HG03095 (cell line): ENCODE results near the gene CXCL13.
"Not testable (repeated sequence)": the region's sequence is repeated elsewhere in the genome, so short reads cannot be mapped to it uniquely, and the experiment has no call there.

ENCODE experiments used
- ATAC-seq: cut with Tn5 transposase; IDR thresholded peaks from one replicate; pipeline ENCODE4 v1.9.1; 2021; ENCODE audit warnings: moderate library complexity; ENCODE audit not compliant: unreplicated experiment

CXCL13 gene

DNA sequence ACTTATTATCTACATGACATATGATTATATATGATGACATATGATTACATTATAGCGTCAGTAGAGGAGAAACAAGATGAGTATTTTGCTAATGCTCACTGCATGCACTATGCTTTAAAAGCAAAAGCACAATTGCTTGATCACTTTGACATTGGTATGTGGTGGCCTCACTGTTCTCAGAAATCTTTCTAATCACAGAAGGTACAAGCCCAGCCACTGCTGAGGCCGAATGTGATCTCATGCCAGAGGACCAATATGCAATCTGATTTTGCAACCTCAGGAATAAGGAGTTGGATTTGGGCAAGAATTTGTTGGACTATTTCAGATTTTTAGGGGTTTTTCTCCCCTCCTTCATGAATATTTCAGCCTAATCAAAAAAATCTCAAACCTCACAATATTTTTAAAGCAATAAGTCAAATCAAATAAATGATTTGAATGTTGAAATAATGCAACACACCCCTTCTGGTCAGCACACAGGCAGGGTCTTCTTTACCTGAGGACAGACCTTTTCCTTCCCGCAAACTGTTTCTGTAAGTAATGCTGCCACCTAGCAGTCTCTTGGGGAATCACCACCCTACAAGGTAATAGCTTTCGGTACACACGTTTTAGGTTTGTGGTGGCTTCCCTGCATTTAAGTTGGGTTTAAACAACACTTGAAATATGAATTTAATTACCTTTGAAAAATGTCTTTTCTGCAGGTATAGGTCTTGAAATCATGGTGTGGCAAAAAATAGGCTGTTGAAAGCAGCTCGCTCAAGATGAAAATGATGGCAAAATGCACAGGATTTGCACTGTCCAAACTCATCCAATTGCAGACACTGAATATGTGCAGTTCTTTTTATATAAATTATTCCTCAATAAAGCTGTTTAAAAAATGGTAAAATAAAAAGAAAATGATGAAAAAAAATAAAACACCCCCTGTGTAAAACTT is 4.8 kb upstream of the CXCL13 start:
- ATAC-seq, result peak; percentile 68

DNA sequence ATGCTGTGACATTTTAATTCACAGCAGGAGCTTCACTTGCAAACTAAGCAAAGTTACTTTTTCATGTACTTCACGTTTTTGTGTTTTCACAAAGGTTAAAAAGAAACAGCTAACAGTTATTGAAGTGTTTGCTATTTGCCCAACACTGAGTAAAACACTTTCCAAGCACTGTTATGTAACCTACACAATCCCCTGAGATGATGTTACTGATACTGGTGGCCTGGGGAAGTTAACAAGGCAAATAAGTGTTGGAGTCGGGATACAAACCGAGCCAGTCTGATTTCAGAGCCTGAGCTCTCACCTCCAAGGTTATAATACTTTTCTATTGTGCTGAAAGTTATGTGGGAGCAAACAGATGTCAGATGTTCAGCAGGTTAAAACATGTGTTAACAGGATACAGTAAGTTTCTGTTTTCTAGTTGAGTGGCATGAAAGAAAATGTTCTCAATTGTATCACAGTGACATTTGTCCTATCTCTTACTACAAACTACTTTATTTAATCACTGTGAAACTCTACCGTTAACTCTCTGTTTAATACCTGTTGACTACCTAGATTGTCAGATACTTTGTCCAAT is 3.9 kb upstream of the CXCL13 start:
- ATAC-seq, result no peak

DNA sequence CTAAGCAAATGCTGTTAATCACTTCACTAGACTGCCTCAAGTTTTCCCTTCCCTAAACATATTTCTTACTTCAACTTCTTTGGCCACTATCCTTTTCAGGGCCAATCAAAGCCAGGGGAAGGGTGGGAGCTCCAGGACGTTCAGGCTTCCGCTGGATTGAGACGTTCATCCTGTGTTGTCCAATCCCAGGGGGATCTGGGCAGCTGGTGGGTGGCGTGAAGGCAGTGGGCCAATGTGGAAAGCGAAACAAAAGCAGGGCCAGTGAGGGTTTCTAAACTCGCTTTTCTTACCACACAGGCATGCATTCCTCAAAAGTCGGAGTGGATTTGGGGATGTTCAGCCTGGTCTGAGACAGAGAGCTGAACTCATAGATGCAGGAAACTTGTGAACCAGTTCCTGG is 7.6 kb downstream of the CXCL13 start:
- no peak for ATAC-seq

DNA sequence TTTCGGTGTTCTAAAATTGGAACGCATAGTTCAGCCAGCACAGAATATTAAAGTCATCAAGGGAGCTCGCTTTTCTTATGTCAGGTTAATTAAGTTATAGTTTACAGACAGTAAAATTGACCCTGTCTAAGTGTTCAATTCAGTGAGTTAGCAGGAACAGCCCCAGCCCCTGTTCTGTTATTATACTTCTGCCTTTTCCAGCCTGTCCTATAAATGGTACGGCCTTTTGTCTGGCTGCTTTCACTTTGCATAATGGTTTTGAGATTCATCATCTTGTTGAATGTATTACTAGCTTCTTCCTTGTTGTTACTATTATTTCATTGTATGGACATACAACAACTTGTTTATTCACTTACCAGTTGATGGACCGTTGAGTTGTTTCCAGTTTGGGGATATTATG is 9.5 kb downstream of the CXCL13 start:
- ATAC-seq, result no peak

DNA sequence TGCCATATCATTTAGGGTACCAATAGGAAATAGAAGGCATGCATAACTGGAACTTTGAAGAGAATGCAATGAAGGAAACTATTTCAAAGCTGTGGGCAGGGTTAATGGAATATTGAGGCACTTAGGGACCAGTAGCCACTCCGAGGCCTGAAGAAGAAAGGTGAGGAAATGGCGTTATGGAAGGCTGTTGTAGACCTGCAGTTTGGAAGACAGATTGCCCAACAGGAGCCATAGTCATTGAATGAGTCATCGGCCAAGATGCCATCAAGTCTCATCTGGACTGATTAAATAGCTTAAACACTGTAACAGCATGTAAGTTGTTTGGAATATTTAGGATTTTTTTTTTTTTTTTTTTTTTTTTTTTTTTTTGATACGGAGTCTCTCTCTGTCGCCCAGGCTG is 11.6 kb downstream of the CXCL13 start:
- ATAC-seq, result no peak

DNA sequence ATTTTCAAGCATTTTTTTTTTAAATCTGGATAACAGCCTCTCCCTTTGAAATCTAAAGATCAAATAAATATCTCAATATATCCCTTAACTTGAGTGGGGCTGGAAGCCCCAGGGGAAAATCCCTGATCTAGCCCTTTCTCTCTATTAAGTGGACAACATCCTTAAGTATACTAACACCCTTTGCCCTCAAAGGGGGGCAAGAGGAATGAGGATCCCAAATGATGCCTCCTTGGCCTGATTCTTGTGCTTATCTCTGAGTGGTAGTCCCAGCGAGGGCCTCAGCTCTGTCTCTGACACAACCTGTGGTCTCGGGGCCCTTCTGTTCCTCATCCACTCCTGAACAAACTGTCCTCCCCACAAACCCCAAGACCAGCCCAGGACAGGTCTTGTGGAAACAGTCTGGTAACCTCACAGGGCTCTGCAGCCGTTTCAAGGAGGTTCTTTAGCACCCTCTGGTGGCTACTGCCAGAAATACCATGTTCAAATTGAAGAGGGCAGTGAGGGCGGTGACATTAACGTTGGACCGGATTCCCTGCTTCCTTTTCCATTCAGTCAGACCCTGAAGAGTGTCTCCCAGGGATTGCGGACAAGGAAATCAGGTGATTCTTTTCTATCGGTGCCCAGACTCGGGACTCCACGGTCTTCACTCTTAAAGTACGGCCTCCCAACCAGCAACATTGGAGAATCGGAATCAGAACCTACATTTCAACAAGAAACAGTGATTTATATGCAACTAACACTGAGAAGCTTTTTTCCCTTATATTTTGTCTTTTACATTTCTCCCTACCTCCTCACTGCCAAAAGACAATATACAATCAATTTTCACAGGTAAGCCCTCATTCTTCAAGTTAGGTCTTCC is 13.0 kb downstream of the CXCL13 start:
- ATAC-seq, result peak; percentile 80

DNA sequence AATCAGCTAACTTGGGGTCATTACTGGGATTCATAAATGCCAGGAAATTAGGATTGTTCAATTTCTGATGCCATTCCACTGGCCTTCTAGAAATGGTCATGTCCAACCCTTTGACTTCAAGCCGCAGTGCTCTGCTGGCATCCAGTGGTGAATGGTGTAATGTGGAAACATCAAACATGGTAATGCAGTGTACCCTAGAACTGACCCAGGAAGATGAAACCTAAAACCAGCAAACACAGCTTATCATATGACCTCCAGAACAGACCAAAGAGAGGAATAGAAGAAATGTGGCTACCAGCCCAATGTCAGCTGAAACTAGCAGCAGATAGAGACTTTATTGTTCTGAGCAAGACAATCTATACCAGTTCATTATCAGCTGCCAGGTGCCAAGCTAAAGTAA is 13.8 kb downstream of the CXCL13 start:
- ATAC-seq, result no peak

DNA sequence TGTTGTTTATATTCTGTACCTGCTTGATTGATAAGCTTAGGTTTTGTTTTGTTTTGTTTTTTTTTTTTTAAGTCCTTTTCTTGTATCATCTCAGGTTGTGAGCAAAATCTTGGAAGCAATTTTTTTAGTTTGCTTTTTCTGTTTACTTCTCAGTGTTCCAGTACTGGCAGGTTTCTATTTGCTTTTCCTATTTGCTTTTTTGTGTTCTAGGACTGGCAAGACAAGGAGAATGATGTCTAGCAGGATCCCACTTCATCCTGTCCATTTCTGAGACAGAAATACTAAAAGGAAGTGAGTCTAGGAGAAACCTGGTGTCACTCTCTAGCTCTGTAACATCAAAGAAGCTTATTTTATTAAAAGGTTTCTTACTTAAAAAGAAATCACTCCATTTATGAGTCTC is 15.6 kb downstream of the CXCL13 start:
- no peak for ATAC-seq

DNA sequence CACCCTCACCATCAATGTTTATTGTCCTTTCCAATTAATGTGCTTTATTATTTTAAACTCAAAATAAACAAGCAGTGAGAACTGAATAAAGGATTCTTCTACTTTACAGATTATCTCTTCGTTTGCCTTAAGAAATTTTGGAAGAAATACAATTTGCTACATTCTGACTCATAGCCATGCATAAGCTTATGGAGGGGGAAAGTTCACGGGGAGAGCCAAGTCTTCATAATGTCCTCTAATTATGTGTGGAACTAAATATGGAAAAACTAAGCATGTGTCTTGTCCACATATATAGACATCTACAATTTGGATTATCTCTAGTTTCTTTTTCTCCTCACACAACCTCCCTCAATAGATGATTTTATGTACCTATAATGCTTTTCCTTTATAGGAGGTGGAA is 17.5 kb downstream of the CXCL13 start:
- ATAC-seq, result no peak

DNA sequence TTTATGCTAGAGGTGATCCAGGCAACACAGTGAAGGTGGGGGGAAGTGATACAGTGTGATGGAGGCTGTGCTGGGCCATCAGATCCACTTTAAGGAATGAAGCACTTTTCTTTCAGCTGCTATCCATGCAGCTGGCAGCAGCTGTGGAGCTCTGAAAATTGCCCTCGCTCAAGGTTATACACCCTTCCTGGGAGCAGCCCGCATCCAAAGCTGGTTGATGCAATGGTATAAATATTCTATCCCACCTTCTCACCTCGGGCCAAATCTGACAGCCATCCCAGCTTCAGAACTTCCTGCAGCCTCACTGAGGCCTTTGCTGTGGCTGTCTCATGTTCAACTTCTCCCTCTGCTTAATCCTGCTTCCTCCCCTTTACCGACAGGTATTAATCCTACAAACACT is 18.6 kb downstream of the CXCL13 start:
- ATAC-seq, result no peak

DNA sequence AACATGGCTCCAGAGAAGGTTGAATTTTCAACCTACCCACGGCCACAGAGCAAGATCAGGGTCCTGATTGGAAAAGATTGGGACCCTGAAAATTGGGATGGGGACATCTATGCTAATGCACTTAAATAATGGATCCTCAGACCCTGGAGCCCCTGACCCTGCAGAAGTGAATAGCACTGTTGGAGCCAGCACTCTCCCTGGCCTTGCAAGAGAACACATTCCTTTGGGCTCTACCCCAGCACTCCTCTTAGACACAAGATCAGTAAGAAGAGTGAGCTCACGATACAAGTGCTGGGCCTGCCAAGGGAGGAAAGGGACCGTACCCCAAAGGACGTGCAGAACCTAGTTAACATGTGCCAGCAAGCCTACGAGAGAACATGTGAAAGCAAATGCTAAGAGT is 19.9 kb downstream of the CXCL13 start:
- no peak for ATAC-seq

DNA sequence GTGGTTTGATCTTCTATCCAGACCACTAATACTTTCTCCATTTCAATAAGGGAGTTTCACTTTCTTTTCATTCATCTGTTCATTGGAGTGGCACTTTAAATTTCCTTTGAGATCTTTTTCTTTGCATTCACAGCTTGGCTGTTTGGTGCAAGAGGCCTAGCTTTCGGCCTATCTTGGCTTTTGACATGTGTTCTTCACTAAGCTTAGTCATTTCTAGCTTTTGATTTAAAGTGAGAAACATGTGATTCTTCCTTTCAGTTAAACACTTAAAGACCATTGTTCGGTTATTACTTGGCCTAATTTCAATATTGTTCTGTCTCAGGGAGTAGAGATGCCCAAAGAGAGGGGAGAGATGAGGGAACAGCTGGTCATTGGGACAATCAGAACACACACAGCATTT is 24.3 kb downstream of the CXCL13 start:
- ATAC-seq, result peak; percentile 94

DNA sequence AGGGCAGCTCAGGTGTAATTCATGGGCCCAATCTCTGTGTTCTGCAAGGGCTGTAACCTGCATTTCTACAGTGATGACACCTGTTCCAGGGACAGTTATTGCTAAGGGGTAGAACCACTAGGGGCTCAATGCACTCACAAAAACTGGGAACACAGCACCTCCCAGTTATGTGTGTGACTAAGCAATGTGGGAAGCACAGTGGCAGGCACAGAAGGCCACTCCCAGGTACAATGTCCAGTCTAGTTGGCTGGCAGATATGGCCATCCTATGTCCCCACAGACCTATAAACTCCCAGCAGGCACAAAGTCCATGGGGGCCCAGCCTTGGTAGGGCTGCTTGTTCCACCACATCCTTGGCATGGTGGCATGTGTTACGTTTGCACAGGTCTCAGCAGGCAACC is 25.7 kb downstream of the CXCL13 start:
- ATAC-seq, result no peak

DNA sequence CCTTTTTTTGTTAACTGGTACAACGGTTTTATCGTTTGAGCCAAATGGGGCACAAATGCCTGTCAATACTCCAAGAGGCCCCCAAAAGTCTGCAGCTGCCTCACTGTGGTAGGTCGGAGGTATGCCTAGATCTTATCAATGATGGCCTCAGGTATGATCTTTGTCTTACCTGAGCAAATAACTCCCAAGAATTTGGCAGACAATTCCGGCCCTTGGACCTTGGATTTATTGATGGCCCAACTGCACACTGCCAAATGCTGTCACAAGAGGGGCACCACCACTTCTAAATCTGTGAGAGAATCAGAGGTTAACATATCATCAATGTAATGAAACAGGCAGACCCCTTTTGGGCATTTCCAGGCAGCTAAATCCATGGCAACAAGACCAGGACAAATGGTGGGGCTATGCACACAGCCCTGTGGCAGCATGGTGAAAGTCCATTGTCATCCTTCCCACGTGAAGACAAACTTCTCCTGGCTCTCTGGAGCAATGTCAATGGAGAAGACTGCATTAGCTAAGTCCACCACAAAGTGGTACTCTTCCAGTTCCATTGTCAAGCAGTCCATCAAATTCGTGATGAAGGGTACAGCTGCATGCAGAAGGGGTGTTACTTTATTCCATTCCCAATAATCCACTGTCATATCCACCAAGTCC is 28.6 kb downstream of the CXCL13 start:
- ATAC-seq, result no peak

DNA sequence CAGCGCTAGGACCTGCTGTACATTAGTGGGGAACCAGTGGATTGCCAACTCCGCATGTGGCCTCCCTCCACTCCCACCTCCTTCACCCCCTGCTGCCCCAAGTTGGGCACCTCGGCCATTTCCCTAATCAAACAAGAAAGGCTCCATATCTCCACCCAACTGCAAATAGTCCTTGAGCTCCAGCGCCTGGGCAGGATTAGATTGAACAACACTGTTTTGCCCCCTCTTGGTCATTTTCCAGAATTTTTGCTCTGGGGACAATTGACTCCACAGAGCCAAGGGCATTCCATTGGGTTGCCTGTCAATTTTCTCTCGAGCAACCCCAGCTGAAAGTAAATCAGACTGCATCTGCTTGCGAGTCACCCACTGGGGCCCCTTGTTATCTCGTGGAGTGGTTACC is 29.6 kb downstream of the CXCL13 start:
- no peak for ATAC-seq

DNA sequence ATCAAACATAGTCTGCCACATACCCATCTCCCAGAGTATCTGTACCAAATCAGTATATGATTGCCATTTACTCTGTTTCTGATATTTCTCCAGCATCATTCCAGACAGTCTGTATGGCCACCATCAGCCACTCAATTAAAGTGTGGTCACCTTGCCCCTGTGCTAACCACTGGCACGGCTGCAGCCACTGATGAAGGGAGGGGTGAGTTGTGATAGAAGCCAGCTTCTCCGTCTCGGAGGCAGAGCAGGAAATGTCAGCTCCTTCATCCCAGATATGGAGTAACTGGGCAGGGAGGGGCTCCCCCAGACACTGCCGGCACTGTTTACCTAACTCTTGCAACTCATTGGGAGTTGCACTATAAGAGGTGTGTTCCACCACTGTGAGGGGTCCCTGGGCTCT is 30.3 kb downstream of the CXCL13 start:
- no peak for ATAC-seq

DNA sequence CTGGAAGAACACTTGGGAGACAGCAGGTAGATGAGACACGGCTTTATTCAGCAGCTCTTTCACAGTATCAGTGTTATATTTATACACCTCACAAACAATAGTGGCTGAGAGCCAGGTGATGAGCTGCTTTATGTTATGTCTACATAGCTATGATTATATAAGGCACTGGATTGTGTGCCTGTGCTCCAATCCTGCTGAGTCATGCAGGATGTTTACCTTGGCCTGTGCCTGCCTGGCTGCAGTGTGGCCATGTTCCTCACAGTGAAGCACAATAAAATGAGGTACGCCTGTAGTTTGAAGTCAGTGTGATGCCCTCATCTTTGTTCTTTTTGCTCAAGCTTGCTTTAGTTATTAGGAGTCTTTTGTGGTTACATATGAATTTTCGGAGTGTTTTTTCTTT is 31.3 kb downstream of the CXCL13 start:
- ATAC-seq, result no peak

DNA sequence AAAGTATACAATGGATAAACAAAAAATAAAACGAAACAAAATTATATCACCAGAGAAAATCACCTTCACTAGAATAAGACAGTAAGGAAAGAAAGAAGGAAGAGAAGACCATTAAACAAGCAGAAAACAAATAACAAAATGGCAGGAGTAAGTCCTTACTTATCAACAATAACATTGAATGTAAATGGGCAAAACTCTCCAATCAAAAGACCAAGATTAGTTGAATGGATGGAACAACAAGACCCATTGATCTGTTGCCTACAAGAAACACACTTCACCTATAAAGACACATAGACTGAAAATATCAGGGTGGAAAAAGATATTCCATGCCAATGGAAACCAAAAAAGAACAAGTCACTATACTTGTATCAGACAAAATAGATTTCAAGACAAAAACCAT is 38.4 kb downstream of the CXCL13 start:
- ATAC-seq, result not testable (repeated sequence)

DNA sequence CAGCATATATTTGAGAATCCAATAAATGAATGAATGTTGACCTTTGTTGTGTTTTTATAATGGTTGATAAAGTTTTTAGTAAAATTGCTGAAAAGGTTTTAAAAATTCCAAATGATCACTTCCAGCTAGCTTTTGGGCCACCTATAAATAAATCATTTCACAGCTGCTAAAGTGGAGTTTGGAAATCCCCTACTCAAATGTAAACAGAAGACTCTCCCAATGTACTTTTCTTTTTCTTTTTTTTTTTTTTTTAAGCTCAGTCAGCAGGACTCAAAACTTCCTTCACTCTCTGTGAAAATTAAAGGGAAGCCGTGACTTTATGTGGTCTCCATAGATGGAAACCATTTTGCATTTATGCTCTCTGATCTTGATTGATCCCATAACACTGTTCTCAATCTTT is 45.2 kb downstream of the CXCL13 start:
- no peak for ATAC-seq

DNA sequence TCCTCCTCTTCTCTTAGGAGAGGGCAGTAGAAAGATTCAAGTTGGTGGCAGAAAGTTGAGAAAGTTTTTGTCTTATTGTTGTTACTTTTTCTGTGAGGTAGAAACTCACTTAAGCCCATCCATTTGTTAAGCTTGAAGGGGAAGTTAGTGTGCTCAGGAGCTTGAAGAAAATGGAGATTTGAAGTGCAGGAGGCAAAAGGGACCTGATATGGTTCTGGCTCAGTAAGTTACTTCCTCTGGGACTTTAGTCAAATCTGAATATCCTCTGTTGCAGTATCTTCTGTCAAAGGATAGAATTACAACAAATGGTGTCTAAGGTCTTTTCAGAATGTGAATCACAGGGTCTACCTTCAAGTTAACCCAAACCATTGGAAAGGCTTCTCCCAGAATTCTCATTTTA is 46.2 kb downstream of the CXCL13 start:
- no peak for ATAC-seq

DNA sequence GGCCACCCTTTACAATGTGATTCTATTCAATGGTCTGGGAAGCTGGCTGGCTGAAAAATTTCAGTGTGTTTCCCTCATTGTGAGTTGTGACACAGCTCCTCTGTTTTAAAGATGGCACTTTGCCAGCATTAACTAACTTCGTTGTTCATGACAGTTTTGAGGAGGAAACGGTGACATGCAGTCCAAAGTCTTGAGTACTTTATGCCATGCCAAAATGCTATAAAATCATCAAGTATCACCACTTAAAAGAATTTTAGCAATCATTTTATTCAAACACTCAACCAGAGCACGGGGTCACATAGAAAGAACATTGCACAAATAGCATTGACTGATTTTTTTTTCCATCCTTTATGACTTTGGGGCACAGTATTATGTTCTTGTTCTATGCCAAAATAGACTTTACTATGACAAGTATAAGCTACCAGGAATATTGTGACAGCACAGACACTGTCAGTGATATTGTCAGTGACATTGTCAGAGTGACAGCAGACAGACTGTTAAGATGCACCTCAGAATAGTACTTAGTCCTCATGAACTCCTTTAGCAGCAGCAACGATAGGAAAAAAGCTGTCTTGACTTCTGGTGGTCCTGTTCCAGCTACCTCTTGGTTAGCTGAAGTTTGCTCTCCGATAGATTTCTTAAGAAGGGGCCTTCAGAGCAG is 46.7 kb downstream of the CXCL13 start:
- ATAC-seq, result no peak
